Measurements from ENCODE around the gene HBB.
"Not testable (repeated sequence)": the region's sequence is repeated elsewhere in the genome, so short reads cannot be mapped to it uniquely, and the experiment has no call there.

HBB gene

GRCh38 chr11:5254646-5255413 lies 28.0 kb upstream of the HBB start, which contains the start of gene HBG2:
HBG2 (minus strand) TSS chr11:5254781; CDS start chr11:5254728, 53 bp downstream.
- H3K9ac ChIP-seq (ENCODE audit: low read depth in 1 of 2, low read length in 2 of 2); H3K4me1 ChIP-seq (ENCODE audit: control insufficient read depth in 1 of 2, insufficient read depth in 2 of 2, low read length in 2 of 2); H3K4me3 ChIP-seq (ENCODE audit: low read depth in 1 of 2, low read length in 2 of 2); H3K27ac ChIP-seq (ENCODE audit: low read depth, low read length); H3K36me3 ChIP-seq (ENCODE audit: control insufficient read depth in 1 of 2, insufficient read depth in 2 of 2, low read length in 2 of 2); H3K9me3 ChIP-seq (ENCODE audit: control insufficient read depth in 1 of 2, low read length in 2 of 2); H3K27me3 ChIP-seq (ENCODE audit: control insufficient read depth in 1 of 2, insufficient read depth in 2 of 2, low read length in 2 of 2): not testable (repeated sequence)

- H3K36me3 ChIP-seq (ENCODE audit: control insufficient read depth in 1 of 2, insufficient read depth in 2 of 2, low read length in 2 of 2); H3K4me1 ChIP-seq (ENCODE audit: control insufficient read depth in 1 of 2, insufficient read depth in 2 of 2, low read length in 2 of 2); H3K27me3 ChIP-seq (ENCODE audit: control insufficient read depth in 1 of 2, insufficient read depth in 2 of 2, low read length in 2 of 2); H3K27ac ChIP-seq (ENCODE audit: low read depth, low read length); H3K4me3 ChIP-seq (ENCODE audit: low read depth in 1 of 2, low read length in 2 of 2); H3K9me3 ChIP-seq (ENCODE audit: control insufficient read depth in 1 of 2, low read length in 2 of 2); H3K9ac ChIP-seq (ENCODE audit: low read depth in 1 of 2, low read length in 2 of 2): not testable (repeated sequence)
Observed at GRCh38 chr11:5254023-5254422, 27.2 kb upstream of the HBB start.

- H3K4me1 ChIP-seq (ENCODE audit: control insufficient read depth in 1 of 2, insufficient read depth in 2 of 2, low read length in 2 of 2); H3K9ac ChIP-seq (ENCODE audit: low read depth in 1 of 2, low read length in 2 of 2); H3K9me3 ChIP-seq (ENCODE audit: control insufficient read depth in 1 of 2, low read length in 2 of 2); H3K27ac ChIP-seq (ENCODE audit: low read depth, low read length); H3K27me3 ChIP-seq (ENCODE audit: control insufficient read depth in 1 of 2, insufficient read depth in 2 of 2, low read length in 2 of 2); H3K36me3 ChIP-seq (ENCODE audit: control insufficient read depth in 1 of 2, insufficient read depth in 2 of 2, low read length in 2 of 2); H3K4me3 ChIP-seq (ENCODE audit: low read depth in 1 of 2, low read length in 2 of 2): not testable (repeated sequence)
Observed at GRCh38 chr11:5253440-5253839, 26.6 kb upstream of the HBB start.

GRCh38 chr11:5252919-5253265 lies 26.0 kb upstream of the HBB start:
- Histone ChIP-seq H3K27ac (ENCODE audit: low read depth, low read length) (no peak overlapping the region), H3K36me3 (ENCODE audit: control insufficient read depth in 1 of 2, insufficient read depth in 2 of 2, low read length in 2 of 2) (no peaks in the 10 kb centered on the region), H3K4me3 (ENCODE audit: low read depth in 1 of 2, low read length in 2 of 2) (no peak overlapping the region), H3K9me3 (ENCODE audit: control insufficient read depth in 1 of 2, low read length in 2 of 2) (no peaks in the 10 kb centered on the region), H3K4me1 (ENCODE audit: control insufficient read depth in 1 of 2, insufficient read depth in 2 of 2, low read length in 2 of 2) (no peaks in the 10 kb centered on the region), H3K27me3 (ENCODE audit: control insufficient read depth in 1 of 2, insufficient read depth in 2 of 2, low read length in 2 of 2) (no peaks in the 10 kb centered on the region), H3K9ac (ENCODE audit: low read depth in 1 of 2, low read length in 2 of 2) (no peak overlapping the region)

GRCh38 chr11:5252192-5252918 lies 25.5 kb upstream of the HBB start:
- no peaks in the 10 kb centered on the region for H3K9me3 ChIP-seq (ENCODE audit: control insufficient read depth in 1 of 2, low read length in 2 of 2)
- no peak overlapping the region for H3K27ac ChIP-seq (ENCODE audit: low read depth, low read length)
- H3K4me1 ChIP-seq (ENCODE audit: control insufficient read depth in 1 of 2, insufficient read depth in 2 of 2, low read length in 2 of 2): no peaks in the 10 kb centered on the region
- no peak overlapping the region for H3K9ac ChIP-seq (ENCODE audit: low read depth in 1 of 2, low read length in 2 of 2)
- no peak overlapping the region for H3K4me3 ChIP-seq (ENCODE audit: low read depth in 1 of 2, low read length in 2 of 2)
- H3K36me3 ChIP-seq (ENCODE audit: control insufficient read depth in 1 of 2, insufficient read depth in 2 of 2, low read length in 2 of 2): no peaks in the 10 kb centered on the region
- no peaks in the 10 kb centered on the region for H3K27me3 ChIP-seq (ENCODE audit: control insufficient read depth in 1 of 2, insufficient read depth in 2 of 2, low read length in 2 of 2)

GRCh38 chr11:5251746-5252145 lies 24.9 kb upstream of the HBB start:
- no peak overlapping the region for H3K27ac ChIP-seq (ENCODE audit: low read depth, low read length)
- H3K9me3 ChIP-seq (ENCODE audit: control insufficient read depth in 1 of 2, low read length in 2 of 2): no peaks in the 10 kb centered on the region
- H3K4me3 ChIP-seq (ENCODE audit: low read depth in 1 of 2, low read length in 2 of 2): no peak overlapping the region
- H3K9ac ChIP-seq (ENCODE audit: low read depth in 1 of 2, low read length in 2 of 2): no peak overlapping the region
- no peaks in the 10 kb centered on the region for H3K27me3 ChIP-seq (ENCODE audit: control insufficient read depth in 1 of 2, insufficient read depth in 2 of 2, low read length in 2 of 2)
- H3K36me3 ChIP-seq (ENCODE audit: control insufficient read depth in 1 of 2, insufficient read depth in 2 of 2, low read length in 2 of 2): no peaks in the 10 kb centered on the region
- no peaks in the 10 kb centered on the region for H3K4me1 ChIP-seq (ENCODE audit: control insufficient read depth in 1 of 2, insufficient read depth in 2 of 2, low read length in 2 of 2)

GRCh38 chr11:5250543-5251204 lies 23.8 kb upstream of the HBB start:
- no peaks in the 10 kb centered on the region for H3K9me3 ChIP-seq (ENCODE audit: control insufficient read depth in 1 of 2, low read length in 2 of 2)
- no peak overlapping the region for H3K9ac ChIP-seq (ENCODE audit: low read depth in 1 of 2, low read length in 2 of 2)
- no peaks in the 10 kb centered on the region for H3K27me3 ChIP-seq (ENCODE audit: control insufficient read depth in 1 of 2, insufficient read depth in 2 of 2, low read length in 2 of 2)
- no peaks in the 10 kb centered on the region for H3K36me3 ChIP-seq (ENCODE audit: control insufficient read depth in 1 of 2, insufficient read depth in 2 of 2, low read length in 2 of 2)
- no peaks in the 10 kb centered on the region for H3K4me1 ChIP-seq (ENCODE audit: control insufficient read depth in 1 of 2, insufficient read depth in 2 of 2, low read length in 2 of 2)
- H3K27ac ChIP-seq (ENCODE audit: low read depth, low read length): no peak overlapping the region
- H3K4me3 ChIP-seq (ENCODE audit: low read depth in 1 of 2, low read length in 2 of 2): no peak overlapping the region

GRCh38 chr11:5249807-5250396 lies 23.0 kb upstream of the HBB start, which contains the start of gene HBG1:
HBG1 (minus strand) TSS chr11:5249857; CDS start chr11:5249804, 53 bp downstream.
- H3K4me1 ChIP-seq (ENCODE audit: control insufficient read depth in 1 of 2, insufficient read depth in 2 of 2, low read length in 2 of 2); H3K27ac ChIP-seq (ENCODE audit: low read depth, low read length); H3K36me3 ChIP-seq (ENCODE audit: control insufficient read depth in 1 of 2, insufficient read depth in 2 of 2, low read length in 2 of 2); H3K9me3 ChIP-seq (ENCODE audit: control insufficient read depth in 1 of 2, low read length in 2 of 2); H3K27me3 ChIP-seq (ENCODE audit: control insufficient read depth in 1 of 2, insufficient read depth in 2 of 2, low read length in 2 of 2); H3K9ac ChIP-seq (ENCODE audit: low read depth in 1 of 2, low read length in 2 of 2); H3K4me3 ChIP-seq (ENCODE audit: low read depth in 1 of 2, low read length in 2 of 2): not testable (repeated sequence)

- not testable (repeated sequence) for H3K9ac ChIP-seq (ENCODE audit: low read depth in 1 of 2, low read length in 2 of 2); H3K4me1 ChIP-seq (ENCODE audit: control insufficient read depth in 1 of 2, insufficient read depth in 2 of 2, low read length in 2 of 2); H3K36me3 ChIP-seq (ENCODE audit: control insufficient read depth in 1 of 2, insufficient read depth in 2 of 2, low read length in 2 of 2); H3K9me3 ChIP-seq (ENCODE audit: control insufficient read depth in 1 of 2, low read length in 2 of 2); H3K27ac ChIP-seq (ENCODE audit: low read depth, low read length); H3K27me3 ChIP-seq (ENCODE audit: control insufficient read depth in 1 of 2, insufficient read depth in 2 of 2, low read length in 2 of 2); H3K4me3 ChIP-seq (ENCODE audit: low read depth in 1 of 2, low read length in 2 of 2)
Observed at GRCh38 chr11:5248498-5248897, 21.6 kb upstream of the HBB start.
